HG03442 (cell line): ENCODE results near the gene GLT6D1.

Experiments
- ATAC-seq: cut with Tn5 transposase; IDR thresholded peaks from one replicate; pipeline ENCODE4 v1.9.1; 2021; ENCODE audit warnings: mild to moderate bottlenecking, moderate library complexity; ENCODE audit not compliant: unreplicated experiment

Gene GLT6D1

DNA sequence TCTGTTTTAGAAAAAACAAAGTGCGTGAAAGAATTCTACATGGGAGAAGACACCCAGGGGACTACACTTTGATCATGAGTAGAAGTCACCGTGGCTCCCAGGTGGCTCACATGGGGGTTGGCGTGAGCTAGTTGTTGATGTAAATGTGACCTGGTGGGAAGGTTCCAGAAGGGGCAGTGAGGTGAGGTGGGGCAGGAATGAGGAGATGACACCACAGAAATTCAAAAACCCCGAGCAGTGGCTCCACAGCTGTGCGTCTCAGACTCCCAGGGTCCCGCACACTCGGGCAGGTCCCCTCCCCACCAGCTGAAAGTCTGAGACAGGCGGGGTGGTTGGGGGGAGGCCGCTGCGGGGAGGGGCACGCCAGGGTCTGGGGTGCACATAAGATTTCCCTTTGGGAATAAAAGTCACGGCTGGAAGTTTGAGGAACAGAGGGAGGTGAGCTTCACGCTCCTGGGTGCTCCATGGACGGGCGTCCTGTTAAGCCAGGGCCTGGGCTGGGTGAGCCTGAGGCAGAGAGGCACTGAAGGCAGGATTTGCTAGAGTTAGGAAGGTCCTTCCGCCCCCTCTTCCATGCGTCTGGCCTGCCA lies 29.9 kb downstream of the GLT6D1 start:
- ATAC-seq = no peak

DNA sequence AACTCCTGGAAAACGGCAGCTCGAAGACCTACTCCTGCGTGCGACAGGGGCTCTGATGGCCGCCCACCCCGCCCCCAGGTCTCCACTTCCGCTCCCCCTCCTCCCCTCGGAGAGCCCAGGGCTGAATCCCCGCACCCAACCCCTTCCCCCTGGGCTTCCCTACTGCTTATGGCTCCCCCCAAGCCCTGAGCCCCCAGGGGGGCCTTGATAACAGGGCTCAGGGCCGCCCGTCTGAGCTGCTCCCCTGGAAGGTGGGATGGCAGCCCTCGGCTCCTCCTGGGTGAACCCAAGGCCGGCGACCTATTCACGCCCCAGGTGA lies 30.4 kb downstream of the GLT6D1 start:
- no peak for ATAC-seq

- no peak for ATAC-seq
These were observed 30.9 kb downstream of the GLT6D1 start for GRCh38 chr9:135608294-135608998.

- ATAC-seq = no peak
These were observed 31.7 kb downstream of the GLT6D1 start for GRCh38 chr9:135607401-135608293.

DNA sequence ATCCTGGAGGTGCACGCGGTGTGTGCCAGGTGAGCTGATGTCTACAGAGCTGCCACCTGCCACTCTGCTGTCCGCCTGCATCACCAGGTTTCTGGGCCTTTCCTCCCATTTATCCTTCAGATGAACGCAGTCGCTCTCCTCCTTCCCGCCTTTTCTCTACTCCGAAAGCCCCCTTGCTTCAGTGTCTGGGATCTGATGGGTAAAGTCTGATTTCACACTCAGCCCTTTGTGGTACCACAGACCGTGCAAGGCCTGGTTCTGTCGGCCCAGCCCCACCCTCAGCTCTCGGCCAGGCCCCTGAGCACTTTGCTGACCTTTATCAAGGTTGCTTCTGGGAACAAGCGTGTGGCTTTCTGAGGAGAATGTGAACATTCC lies 32.5 kb downstream of the GLT6D1 start:
- ATAC-seq = no peak

DNA sequence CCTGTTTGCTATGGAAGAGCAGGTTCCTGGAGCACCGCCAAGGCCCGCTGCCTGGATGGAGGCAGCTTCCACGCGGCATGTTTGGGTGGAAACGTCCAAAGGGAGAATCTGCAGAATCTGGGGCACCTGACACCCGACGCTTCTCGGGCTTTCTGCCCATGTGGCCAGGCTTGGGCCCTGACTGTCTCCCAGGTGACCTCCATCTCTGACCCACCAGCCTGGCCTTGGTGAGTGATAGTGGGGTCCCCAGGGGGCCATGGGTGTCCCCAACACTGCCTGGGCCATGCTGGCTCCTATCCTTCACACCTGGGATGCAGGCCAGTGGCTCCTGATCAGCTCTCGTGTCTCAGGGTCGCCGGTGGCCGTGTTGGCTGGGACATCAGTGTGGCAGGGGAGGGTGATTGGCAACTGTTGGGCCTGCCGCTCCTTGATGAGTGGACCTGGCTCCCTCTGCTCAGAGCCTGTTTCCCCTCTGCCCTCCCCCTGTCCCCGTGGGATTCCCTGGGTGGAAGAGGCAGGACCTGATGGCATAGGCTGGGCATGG lies 34.0 kb downstream of the GLT6D1 start:
- ATAC-seq = no peak

- no peak for ATAC-seq
These were observed 34.7 kb downstream of the GLT6D1 start for GRCh38 chr9:135604437-135605237.

DNA sequence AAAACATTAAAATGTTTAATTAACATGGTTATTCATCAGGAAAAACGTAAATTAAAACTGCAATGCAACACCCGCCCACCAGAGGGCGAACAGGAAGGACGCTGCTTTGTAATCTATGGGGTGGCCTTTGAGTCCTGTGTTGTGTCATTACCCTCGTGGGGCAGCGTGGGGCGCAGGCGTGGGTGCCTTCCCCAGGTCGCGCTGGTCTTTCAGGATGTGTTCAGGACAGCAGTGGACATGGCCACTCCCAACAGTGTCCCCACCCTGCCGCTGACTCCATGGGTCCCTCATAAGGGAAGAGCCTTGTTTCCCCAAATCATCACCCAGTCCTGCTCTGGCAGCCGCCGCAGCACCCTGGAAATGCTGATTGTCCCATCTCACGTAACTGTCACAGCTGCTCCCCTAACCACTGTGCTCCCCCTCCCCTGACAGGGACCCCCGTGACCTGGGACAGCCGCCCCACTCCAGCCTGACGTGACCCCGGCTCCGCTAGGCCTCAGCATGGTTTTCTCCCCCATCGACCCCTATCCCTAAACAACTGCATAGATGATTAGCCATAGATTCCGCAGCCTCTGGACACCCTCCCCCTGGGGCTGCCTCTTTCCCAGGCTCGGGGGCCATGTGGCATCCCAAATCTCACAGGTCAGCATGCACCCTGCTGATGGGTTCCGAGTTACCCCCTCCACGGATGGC lies 36.4 kb downstream of the GLT6D1 start:
- no peak for ATAC-seq

DNA sequence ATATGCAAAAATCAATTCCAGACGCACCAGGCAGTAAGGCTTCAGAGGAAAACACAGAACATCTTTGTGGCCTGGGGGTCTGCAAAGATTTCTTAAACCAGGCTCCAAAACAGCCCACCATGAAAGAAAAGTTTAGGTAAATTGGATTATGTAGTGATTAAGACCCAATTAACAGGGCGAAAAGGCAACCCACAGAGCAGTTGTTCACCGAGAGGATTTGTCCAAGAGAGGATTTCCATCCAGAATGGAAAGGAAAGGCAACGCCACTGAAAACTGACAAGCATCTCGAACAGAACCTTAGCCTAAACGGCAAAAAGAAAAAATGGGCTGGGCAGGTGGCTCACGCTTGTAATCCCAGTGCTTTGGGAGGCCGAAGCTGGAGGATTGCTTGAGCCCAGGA lies 37.4 kb downstream of the GLT6D1 start:
- ATAC-seq = no peak

DNA sequence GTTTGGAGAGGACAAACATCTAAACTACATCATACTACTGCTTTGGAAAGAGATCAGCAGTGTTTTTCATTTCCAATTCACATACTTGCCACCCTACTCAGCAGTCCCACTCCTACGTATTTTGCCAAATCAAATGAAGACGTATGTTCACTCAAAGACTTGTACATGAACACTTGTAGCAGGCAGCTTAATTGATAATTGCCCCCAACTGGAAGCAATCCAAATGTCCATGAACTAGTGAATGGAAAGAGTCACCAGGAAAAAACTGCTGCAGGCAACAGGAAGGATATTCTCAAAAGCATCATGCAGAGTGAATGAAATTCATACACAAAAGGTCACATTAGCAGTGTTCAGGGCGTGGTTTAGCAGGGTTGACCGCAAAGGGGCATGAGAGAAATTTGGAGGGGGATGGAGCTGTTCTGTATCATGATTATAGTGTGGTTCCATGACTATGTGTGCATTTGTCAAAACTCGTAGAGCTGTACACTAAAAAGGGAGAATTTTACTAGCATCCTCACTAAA lies 39.0 kb downstream of the GLT6D1 start:
- ATAC-seq = no peak

DNA sequence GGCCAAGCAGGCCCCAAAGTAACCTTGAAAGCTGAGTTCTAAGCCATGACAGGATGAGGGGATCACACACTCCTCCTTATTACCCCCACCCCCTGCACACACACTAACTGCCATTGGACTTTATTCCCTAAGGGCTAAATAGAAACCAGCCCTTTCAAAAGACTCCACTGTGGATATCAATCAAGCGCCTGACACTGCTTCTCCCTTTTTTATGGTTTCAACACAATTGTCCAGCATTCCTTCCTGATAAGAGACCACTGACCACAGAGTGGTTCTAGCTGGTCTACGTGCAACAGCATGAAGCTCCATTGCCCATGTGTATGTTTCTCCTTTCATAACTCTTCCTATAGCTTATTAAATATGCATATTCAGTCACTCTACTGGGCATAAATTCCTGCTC lies 43.1 kb downstream of the GLT6D1 start:
- ATAC-seq = no peak

DNA sequence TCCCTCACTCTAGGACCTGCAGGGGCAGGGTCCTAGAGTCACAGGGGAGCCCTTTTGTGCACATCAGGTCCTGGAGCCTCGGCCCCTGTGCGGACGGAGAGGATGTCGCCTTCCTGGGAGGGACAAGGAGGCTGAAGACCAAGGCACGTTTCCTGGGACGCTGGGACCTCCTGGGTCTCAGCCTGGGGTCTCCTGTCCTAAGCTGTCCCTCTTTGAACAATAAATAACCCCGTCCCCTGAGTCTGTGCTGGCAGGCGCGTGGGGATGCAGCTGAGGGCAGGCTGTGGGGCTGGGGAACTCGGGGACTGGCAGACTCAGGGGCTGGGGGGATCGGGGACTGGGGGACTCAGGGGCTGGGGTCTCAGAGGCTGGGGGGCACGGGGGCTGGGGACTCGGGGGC lies 46.7 kb downstream of the GLT6D1 start:
- no peak for ATAC-seq

- ATAC-seq = no peak
These were observed 47.1 kb downstream of the GLT6D1 start for GRCh38 chr9:135592331-135592590.

DNA sequence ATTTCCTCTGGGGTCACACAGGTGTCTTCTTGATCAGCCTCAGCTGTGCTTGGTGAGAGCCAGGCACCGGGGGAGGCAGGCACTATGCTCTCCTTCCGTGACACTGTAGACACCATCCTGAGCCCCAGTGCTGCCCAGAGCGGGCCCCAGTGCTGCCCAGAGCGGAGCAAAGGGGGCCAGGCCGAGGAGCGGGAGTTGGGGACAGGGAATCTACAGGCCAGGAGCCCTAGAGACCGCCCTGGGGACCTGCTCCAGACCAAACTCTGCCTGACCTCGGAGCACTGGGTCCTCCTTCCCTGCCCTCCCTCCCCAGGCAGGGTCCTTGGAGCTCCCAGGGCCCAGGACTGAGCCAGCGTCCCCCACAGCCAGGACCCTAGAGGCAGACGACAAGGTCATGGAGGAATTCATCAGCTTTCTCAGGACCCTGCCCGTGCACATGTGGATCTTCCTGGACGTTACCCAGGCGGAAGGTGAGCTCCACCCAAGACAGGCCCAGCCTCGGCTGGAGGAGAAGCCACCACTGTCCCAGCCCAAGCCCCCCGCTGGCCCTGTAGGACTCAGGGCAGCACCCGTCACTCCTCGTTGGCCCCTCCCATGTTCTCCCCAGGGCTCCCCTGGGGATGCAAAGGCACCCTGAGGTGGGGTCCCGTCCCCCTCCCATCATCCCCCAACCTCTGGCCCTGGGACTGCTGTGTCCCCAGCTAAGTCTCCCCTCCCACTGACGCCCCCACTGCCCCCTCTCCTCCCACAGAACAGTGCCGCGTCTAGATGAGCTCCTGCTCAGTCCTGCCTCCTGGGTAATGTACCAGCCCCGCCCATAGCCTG lies 47.6 kb downstream of the GLT6D1 start:
- ATAC-seq = no peak

DNA sequence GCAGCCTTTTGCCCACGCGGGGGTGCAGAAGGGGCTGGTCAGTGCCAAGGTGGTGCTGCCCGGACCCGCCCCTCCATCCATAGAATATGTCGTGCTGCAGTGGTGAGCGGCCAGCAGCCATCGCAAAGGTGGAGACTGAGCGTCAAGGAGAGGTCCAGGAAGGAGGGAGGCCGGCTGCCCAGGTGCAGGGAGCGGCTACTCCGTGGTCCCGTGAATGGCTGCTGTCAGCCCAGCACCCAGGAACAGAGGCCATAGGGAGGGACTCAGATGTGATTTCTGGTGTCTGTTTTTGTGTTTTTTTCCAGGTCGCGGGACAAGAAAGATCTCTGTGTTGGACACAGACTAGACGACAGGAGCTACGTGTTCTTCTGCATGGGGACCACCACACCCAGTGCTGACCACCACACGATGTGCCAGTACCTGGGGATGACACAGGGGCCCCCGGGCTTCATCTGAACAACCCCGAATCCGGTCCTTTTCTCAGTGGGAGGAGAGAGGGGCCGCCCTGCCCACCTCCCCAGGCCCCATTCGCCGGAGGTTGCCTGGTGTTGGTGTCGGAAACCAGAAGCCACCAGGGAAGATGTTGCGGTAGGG lies 48.8 kb downstream of the GLT6D1 start:
- no peak for ATAC-seq

- no peak for ATAC-seq
These were observed 49.5 kb downstream of the GLT6D1 start for GRCh38 chr9:135589596-135590485.

- no peak for ATAC-seq
These were observed 50.3 kb downstream of the GLT6D1 start for GRCh38 chr9:135588886-135589595.

DNA sequence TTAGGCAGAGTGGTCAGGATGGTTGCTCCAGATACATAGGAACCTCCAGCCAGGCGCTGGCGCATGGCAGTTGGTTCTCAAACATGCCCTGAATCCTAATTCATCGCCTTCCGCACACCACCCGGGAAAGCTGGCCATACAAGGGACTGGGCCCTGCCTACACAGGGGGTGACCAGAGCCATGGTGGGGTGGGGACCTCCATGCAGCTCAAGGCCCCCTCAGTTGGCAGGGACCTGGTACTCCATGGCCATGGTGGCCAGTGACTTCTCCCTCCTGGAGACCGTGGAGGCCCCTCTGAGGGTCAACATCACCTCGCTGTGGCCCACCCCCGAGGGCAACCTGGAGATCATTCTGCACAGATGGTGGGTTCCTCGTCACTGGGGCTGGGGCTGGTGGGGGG lies 51.0 kb downstream of the GLT6D1 start:
- no peak for ATAC-seq
